Activated CD8-positive, alpha-beta memory T cell treated with anti-CD3 and anti-CD28 coated beads, Interleukin-2, amount 50 U/mL, for 1 hour (primary cell): ENCODE measurements around the gene PSME3IP1.
"Not testable (repeated sequence)": the region's sequence is repeated elsewhere in the genome, so short reads cannot be mapped to it uniquely, and the experiment has no call there.

Source experiments
- DNase-seq: peaks from one replicate; pipeline ENCODE4 v3.0.0-alpha.2; 2020; ENCODE audit errors: extremely low read depth

The PSME3IP1 gene, protein sequence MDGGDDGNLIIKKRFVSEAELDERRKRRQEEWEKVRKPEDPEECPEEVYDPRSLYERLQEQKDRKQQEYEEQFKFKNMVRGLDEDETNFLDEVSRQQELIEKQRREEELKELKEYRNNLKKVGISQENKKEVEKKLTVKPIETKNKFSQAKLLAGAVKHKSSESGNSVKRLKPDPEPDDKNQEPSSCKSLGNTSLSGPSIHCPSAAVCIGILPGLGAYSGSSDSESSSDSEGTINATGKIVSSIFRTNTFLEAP

DNA sequence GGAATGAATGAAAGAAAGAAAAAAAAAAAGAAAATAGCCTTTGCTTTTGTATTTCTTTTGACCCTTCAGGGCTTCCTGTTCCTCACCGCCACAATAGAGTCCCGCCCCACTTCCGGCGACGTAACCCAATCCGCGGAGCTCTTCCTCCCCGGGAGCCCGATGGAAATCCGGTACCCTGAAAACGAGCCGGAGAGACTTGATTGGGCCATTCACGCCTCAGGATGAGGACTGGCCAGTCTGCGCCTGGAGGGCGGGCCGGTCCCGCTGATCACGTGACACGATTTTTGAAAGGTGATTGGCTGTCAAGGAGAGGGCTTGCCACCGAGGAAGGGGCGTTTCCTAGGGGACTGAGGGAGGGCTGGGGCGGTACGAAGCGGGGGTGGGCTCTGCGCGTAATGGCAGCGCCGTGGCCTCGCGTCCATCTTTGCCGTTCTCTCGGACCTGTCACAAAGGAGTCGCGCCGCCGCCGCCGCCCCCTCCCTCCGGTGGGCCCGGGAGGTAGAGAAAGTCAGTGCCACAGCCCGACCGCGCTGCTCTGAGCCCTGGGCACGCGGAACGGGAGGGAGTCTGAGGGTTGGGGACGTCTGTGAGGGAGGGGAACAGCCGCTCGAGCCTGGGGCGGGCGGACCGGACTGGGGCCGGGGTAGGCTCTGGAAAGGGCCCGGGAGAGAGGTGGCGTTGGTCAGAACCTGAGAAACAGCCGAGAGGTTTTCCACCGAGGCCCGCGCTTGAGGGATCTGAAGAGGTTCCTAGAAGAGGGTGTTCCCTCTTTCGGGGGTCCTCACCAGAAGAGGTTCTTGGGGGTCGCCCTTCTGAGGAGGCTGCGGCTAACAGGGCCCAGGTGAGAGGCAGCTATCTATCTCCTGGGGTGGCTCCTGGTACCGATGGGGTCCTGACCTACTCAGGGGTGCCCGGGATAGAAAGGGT lies at the start of gene PSME3IP1, which contains the start of gene RSPRY1:
PSME3IP1 (minus strand) TSS at position 95 of the 927 bp plus-strand sequence. CDS start 12,185 bp downstream, outside the sequence.
RSPRY1 (plus strand) TSS at position 385 of the 927 bp plus-strand sequence. CDS start 18,330 bp downstream, outside the sequence.
- peak; percentile 98 for DNase-seq

DNA sequence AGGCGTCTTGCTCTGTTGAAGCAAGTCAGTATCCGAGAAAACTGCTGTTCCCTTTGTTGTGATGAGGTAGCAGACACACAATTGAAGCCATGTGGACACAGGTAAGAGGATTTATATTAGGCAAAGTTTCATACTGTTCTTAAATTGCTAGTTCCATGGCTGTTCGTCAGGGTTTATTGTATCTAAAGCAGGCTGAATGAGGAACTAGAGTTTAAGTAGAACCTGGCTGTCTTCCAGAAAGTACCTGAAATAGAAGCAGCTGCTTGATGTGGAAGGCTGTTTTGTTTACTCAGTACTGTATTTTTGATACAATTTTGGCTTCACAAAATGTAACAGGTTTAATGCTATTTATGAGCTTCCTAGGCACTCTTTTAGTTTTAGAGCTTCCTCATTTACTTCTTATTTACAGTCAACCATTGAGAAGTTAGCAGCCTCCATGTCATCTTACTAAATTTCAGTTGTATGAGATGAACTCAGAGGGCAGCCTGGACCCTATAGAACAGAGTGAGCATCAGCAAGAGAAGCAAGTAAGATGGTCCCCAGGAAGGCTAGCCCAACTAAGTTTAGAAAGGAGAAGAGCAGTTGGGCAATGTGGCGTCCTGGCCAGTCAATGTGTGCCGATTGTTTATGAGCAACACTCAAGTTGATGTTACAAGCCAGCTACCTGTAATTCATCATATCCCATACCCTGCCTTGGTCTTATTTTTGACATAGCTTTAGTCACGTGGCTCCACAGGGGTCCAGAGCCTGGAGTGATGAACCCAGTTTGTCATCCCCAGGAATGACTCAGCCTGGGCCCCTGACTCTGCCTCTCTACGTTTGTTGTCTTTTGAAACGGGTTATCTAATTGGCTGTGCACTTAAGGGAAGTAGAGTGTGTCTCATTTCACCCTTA lies 49.5 kb upstream of the PSME3IP1 start:
- DNase-seq = no peak

DNA sequence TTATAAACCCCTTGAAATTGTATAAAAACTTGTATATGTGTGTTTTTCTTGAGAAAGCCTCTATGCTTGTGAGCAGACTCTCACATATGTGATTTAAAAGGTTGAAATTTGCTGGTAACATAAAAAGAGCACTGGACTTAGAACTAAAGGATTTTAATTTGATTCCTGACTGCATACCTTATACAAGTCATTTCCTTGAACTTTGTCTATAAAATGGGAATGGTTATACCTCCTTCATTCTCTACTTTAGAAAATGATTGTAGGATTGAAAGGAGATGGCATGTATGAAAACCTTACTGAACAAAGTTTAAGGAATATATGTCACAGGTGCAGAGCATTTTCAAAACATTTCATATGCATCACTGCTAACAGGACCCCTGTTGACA lies 48.9 kb upstream of the PSME3IP1 start:
- DNase-seq = no peak

DNA sequence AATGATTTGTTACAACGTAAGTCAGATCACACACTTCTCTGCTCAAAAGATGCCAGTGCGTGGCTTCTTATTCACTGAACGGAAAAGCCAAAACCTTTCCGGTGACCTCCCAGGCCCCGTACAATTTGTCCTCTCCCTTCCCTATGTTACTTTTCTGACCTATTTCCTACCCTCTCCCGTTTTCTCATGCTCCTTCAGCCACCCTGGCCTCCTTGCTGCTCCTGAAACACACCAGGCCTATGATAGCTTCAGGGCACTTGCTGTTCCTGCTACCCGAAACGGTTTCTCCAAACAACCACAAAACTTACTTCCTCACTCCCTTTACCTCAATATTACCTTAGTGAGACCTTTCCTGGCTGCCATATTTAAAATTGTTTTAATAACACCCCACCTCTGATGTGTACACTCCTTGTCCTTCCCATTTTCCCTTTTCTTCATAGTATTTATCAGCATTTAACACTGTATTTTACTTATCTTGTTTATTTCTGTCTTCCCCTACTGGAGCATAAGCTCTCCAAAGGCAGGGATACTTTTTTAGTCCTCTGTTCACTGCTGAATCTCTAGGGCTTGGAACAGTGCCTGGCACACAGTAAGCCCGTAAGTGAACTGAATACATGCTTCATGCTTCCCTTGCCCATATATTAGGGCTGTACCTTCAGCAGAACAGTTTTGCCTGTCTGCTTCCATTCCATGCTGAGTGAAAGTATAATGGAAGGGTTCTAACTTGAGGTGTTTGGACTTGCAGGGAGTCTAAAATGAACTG lies 48.3 kb upstream of the PSME3IP1 start:
- no peak for DNase-seq

DNA sequence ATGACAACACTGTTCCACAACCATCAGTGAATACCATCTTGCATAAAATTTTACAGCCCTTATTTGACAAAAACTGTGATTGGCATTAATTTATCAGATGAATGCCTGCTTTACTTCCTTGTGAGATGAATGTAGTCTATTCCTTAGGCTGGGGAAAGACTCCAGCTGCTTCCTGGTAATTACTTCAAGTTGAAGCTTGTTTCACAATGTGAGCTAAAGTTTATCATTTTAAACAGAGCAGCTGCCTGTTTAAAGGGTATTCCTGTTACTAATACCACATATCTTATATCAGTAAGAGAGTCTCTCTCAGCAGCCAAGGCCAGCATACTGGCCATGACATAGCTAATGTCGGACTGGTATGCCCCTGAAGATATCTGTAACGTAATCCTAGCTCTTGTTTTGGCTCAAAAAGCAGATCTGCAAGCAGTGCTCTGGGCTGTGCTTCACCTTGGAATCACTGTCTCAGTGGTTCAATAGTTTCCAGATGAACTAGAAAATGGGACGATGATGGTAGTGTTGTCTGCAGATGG lies 46.0 kb upstream of the PSME3IP1 start:
- no peak for DNase-seq

DNA sequence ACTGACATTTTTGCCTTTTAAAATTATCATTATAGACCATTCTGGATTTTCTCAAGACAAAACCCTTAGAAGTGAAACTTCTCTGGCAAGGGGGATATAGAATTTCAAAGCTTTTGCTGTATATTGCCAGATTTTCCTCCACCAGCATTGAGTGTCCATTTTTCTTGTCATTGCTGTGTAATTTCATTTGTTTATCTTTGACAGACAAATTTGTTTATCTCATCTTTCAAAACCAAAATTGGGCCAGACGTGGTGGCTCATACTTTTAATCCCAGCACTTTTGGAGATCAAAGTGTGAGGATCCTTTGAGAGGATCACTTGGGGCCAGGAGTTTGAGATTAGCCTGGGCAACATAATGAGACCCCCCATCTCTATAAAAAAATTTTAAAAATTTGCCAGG lies 43.2 kb upstream of the PSME3IP1 start:
- no peak for DNase-seq

DNA sequence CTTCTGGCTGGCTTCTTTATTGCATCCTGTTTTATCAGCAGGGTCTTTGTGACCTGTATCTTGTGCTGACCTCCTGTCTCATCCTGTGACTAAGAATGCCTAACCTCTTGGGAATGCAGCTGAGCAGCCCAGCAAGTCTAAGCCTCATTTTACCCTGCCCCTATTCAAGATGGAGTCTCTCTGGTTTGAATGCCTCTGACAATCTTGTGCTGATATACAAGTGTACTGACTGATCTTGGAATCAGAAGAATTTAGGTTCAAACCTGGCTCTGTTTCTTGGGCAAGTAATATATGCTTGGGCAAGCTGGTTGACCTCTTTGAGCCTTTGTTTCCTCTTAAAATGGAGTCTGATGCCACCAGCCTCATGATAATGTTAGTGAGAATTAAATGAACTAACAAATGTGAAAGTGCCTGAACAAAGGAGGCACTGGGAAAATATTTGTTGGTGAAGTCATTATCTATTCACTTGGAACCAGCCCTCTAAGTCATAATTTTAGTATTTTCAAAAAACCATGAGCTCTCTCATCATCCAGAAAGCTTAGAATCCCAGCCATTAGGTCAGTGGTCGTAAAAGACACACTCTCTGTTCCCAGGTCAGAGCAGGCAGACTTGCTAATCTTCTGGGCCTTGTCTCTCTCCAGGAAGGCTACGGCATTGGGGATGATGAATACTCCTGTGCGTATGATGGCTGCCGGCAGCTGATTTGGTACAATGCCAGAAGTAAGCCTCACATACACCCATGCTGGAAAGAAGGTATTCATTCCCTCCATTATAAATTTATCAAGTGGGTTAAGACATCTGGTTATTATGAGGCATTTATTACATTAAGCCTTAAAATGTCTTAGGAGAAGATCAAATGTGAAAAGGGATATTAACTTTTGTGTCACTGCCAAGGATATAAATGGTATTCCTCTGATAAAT lies 41.1 kb upstream of the PSME3IP1 start:
- DNase-seq = no peak

DNA sequence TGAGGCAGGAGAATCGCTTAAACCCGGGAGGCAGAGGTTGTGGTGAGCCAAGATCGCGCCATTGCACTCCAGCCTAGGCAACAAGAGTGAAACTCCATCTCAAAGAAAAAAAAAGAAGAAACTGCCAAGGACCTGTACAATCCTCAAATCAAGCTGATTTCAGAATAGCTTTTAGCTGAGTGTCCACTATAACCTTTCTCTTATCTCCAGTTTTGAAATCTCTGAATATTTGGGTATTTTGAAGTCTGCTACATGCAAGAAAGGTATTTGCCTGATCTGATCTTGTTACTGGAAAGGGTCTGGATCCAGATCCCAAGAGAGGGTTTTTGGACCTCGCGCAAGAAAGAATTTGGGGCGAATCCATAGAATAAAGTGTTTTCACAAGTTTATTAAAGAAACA lies 40.1 kb upstream of the PSME3IP1 start:
- no peak for DNase-seq

DNA sequence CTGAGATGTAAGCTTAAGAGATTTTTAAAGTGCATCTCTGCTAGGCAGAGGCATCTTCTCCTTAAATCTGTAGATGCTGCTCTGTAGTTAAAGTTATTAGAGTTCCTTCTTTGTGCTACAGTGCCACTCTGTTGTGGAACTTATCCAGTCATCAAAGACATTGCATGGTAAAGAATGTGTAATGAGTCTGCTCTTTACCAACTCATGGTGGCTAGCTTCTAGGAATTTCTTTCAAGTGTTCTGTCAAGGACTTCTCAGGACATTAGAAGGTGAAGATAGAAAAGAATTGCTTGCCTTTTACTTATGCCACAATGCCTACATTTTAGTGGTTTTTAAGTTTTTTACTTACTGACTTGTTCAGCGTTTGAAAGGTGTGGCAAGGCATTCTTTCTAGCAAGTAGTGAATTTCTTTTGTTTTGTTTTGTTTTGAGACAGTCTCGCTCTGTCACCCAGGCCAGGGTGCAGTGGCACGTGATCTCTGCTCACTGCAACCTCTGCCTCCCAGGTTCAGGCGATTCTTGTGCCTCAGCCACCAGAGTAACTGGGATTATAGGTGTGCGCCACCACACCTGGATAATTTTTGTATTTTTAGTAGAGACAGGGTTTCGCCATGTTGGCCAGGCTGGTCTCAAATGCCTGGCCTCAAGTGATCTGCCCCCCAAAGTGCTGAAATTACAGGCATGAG lies 39.0 kb upstream of the PSME3IP1 start:
- no peak for DNase-seq

DNA sequence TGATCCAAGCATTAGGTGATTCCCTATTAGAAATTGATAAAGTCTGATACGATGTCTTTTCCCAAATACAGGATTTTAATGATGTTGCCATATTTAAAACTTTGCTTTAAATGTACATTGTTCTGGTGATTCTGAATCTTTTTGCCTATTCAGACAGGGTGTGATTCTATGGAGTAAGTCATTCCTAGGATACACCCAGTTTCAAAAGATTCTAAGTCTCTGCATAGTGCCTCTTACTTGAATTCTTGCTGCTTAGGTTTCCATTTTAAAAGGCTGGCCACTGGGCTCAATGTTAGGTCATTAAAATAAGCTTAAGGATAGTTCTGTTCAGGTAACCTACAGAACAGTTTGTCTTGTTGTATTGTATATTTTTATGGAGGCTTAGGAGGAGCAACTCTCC lies 37.2 kb upstream of the PSME3IP1 start:
- DNase-seq = no peak

DNA sequence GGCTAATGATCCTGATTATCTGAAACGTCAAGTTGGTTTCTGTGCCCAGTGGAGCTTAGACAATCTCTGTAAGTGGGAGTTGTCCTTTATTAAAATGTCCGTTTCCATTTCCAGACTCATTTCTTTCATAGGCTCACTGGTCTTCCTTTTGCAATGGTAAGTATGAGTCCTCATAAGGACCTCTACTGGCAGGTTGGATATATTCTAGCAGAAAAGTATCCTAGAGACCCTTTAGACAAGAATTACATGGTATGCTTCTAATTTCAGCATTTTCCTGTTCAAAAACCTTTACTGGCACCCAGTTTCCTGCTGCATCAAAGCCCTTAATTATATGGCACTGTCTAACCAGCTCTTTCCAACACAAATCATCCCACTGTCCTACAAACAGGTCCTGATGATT lies 31.1 kb upstream of the PSME3IP1 start:
- no peak for DNase-seq

DNA sequence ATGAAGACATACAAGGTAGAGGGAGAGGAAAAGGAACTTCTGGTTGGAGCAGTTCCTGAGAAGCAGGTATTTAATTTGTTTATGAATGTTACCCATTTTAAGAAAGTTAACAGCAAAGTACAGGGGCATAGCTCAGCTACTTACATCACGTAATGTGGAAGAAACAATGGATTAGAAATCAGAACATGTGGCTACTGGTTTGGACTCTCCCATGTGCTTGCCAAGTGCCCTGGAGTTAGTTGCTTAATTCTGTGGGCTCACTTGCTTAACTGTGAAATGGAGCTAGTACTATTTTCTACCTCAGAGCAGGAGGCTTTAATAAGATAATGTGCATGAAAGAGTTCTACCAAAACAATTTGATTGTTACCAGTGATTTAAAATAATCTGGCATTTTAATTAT lies 27.6 kb upstream of the PSME3IP1 start:
- no peak for DNase-seq

DNA sequence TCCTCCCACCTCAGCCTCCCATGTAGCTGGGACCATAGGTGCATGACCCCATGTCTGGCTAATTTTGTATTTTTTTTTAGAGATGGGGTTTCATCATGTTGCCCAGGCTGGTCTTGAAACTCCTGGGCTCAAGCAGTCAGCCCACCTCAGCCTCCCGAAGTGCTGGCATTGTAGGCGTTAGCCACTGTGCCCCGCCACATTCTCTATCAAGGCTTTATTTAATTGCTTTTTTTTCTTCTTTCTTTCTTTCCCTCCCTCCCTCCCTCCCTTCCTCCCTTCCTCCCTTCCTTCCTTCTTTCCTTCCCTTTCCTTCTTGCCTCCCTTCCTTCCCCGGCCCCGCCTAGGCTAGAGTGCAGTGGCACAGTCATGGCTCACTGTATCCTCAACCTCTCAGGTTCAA lies 23.9 kb upstream of the PSME3IP1 start:
- no peak for DNase-seq

DNA sequence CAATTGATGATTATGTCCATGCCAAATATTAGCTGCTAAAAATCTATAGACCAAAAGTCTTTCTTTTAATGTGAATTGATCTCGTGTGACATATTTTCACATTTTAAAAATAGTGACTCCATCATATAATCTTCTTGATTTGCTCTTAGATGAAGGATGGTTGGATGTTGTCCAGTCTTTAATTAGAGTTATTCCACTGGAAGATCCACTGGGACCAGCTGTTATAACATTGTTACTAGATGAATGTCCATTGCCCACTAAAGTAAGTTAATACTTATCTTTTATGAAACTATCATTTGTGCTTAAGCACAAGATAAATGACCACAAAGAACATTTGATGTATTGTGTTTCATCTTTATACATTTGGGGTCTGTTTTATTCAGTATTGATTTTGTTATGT lies 23.1 kb upstream of the PSME3IP1 start:
- no peak for DNase-seq

DNA sequence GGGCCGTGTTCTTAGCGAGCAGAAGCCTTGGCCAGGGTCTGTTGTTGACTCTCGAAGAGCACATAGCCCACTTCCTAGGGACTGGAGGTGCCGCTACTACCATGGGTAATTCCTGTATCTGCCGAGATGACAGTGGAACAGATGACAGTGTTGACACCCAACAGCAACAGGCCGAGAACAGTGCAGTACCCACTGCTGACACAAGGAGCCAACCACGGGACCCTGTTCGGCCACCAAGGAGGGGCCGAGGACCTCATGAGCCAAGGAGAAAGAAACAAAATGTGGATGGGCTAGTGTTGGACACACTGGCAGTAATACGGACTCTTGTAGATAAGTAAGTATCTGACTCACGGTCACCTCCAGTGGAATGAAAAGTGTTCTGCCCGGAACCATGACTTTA lies 18.8 kb upstream of the PSME3IP1 start:
- DNase-seq = no peak

DNA sequence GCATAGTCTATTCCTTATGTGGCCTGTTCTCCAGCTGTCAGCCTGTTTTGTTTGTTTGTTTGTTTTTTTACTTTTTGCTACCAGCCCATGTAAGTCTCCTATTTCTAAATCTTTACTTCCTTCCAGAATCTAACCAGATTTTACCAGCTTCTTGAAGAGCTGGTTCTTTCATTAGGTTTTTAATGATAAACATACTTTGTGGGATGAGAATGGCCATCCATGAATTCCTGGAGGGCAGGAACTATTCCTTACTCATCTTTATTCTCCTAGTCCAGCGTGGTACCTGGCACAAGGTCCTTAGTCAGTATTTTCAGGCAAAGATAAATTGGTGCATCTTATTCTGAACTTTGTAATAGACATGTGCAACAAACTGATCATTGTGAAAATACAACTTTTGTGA lies 17.6 kb upstream of the PSME3IP1 start:
- no peak for DNase-seq

DNA sequence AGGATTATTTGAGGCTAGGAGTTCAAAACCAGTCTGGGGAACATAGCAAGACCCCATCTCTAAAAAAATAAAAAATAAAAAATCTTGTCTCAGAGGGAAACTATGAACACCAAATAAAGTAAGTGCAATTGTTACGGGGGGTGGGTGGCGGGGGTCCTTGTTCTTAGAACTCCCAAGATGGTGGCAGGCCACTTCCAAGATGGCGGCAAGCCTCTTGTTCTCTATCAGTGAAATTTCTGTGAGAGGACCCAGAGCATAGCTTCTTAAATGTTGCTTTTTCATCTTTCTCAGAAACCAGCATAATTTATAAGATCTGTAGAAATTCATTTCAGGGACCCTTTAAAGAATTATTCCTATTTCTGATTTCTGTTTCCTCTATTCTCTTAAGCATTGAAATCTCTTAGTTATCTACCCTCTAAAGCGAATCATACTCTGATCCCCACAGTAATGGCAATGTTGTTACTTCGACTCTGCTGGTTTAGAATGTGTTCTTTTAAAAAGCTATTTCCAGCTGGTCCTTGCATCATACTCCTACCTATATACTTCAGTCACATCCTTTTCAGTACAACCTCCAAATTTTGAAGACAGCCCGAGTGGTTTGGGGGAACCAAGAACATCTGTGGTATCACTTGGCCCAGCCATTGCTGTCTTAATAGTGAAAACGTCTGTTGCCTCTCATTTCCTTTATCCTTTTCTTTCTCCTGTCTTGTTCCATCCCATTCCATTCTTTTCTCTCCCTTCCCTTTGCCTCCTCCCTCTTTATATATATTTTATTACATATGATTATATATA lies 16.5 kb upstream of the PSME3IP1 start:
- DNase-seq = no peak

DNA sequence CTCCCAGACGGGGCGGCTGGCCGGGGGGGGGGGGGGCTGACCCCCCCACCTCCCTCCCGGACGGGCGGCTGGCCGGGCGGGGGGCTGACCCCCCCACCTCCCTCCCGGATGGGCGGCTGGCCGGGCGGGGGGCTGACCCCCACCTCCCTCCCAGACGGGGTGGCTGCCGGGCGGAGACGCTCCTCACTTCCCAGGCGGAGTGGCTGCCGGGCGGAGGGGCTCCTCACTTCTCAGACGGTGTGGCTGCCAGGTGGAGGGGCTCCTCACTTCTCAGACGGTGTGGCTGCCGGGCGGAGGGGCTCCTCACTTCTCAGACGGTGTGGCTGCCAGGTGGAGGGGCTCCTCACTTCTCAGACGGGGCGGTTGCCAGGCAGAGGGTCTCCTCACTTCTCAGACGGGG lies 15.1 kb upstream of the PSME3IP1 start:
- DNase-seq = not testable (repeated sequence)
